ENCODE results near the gene NKAIN4.

Gene NKAIN4

DNA sequence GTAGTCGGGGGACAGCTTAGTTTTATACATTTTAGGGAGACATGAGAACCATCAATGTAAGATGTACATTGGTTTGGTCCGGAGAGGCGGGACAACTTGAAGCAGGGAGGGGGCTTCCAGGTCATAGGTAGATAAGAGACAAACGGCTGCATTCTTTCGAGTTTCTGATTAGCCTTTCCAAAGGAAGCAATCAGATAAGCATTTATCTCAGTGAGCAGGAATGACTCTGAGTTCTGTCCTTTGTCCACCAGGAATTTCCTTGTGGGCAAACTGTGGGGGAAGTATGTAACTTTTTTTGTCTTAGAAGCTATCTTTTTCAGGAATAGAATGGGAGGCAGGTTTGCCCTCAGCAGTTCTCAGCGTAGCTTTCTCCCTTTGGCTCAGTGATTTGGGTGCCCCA lies 39.7 kb downstream of the NKAIN4 start:
- no peaks in the 10 kb centered on the region for H3K27me3 ChIP-seq (ENCODE audit: insufficient read depth, low read length)
- peak overlapping the region; percentile 75; the same call in 1 of the 2 replicates for H3K9ac ChIP-seq (ENCODE audit: low read depth, low read length)
- H3K36me3 ChIP-seq (ENCODE audit: insufficient read depth, low read length) = peaks cover 52% of the 10 kb centered on the region
- H3K4me3 ChIP-seq (ENCODE audit: low read length) = peak overlapping the region; percentile 69
- H3K9me3 ChIP-seq (ENCODE audit: insufficient read depth, low read depth, low read length) = no peaks in the 10 kb centered on the region
- peak overlapping the region; percentile 62; the same call in 1 of the 2 replicates for H3K27ac ChIP-seq (ENCODE audit: low read depth, low read length)
- 86% methylated on average over 6 of the region's 6 CpGs for WGBS
- peaks cover 11% of the 10 kb centered on the region for H3K4me1 ChIP-seq (ENCODE audit: insufficient read depth, low read length)

- Histone ChIP-seq H3K36me3 (ENCODE audit: insufficient read depth, low read length) (peaks cover 69% of the 10 kb centered on the region), H3K27me3 (ENCODE audit: insufficient read depth, low read length) (no peaks in the 10 kb centered on the region), H3K9ac (ENCODE audit: low read depth, low read length) (no peak overlapping the region), H3K4me3 (ENCODE audit: low read length) (no peak overlapping the region), H3K27ac (ENCODE audit: low read depth, low read length) (no peak overlapping the region), H3K9me3 (ENCODE audit: insufficient read depth, low read depth, low read length) (no peaks in the 10 kb centered on the region), H3K4me1 (ENCODE audit: insufficient read depth, low read length) (peaks cover 11% of the 10 kb centered on the region)
- WGBS = 93% methylated on average over 5 of the region's 5 CpGs
Observed at GRCh38 chr20:63212792-63213191, 41.5 kb downstream of the NKAIN4 start.

DNA sequence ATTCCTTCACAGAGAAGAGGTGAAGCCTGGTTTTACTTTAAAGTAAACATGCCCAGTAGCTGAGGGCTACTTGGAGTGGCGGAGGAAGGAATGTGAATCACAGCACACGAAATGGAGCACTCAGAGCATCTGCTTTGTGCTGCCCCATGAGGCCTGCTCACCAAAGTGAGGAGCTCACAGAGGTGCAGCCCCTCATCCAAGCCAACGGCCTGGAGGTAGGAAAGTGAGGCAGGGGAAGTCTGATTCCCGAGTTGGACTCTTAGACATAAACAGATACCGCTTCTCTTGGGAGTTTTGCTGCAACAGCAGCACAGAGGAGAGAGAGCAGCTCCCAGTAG lies 41.9 kb downstream of the NKAIN4 start:
- no peak overlapping the region for H3K4me3 ChIP-seq (ENCODE audit: low read length)
- H3K4me1 ChIP-seq (ENCODE audit: insufficient read depth, low read length) = peaks cover 11% of the 10 kb centered on the region
- no peak overlapping the region for H3K9ac ChIP-seq (ENCODE audit: low read depth, low read length)
- H3K36me3 ChIP-seq (ENCODE audit: insufficient read depth, low read length) = peaks cover 73% of the 10 kb centered on the region
- no peak overlapping the region for H3K27ac ChIP-seq (ENCODE audit: low read depth, low read length)
- 88% methylated on average over 5 of the region's 5 CpGs for WGBS
- no peaks in the 10 kb centered on the region for H3K9me3 ChIP-seq (ENCODE audit: insufficient read depth, low read depth, low read length)
- no peaks in the 10 kb centered on the region for H3K27me3 ChIP-seq (ENCODE audit: insufficient read depth, low read length)

DNA sequence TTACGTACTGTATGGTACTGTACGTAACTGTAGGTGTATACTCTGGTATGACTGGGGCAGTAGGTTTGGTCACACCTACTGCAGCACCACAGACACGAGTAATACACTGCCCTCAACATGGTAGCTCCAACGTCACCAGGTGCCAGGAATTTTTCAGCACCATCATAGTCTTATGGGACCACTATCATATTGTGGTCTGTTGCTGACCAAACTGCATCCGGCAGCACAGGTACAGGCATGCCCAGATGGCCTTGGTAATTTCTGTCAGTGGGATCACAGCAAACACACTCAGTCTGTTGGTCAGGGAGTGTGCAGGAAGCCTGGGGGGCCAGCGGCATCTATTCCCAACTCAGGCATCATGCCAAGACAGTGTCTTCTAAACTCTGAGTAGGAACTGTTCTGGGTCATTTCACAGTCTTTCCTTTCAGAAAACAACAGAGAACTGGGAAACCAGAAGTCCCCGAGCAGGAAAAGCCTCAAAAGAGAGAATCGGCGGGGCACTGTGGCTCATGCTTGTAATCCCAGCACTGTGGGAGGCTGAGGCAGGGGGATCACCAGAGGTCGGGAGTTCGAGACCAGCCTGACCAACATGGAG lies 44.2 kb downstream of the NKAIN4 start:
- Histone ChIP-seq H3K27ac (ENCODE audit: low read depth, low read length) (no peak overlapping the region), H3K27me3 (ENCODE audit: insufficient read depth, low read length) (no peaks in the 10 kb centered on the region), H3K36me3 (ENCODE audit: insufficient read depth, low read length) (peaks cover 92% of the 10 kb centered on the region), H3K4me1 (ENCODE audit: insufficient read depth, low read length) (peaks cover 6% of the 10 kb centered on the region; the same call in 1 of the 2 replicates), H3K4me3 (ENCODE audit: low read length) (no peak overlapping the region), H3K9me3 (ENCODE audit: insufficient read depth, low read depth, low read length) (no peaks in the 10 kb centered on the region), H3K9ac (ENCODE audit: low read depth, low read length) (no peak overlapping the region)
- WGBS = 95% methylated on average over 11 of the region's 11 CpGs

GRCh38 chr20:63208346-63208909 lies 45.8 kb downstream of the NKAIN4 start:
- Histone ChIP-seq H3K4me1 (ENCODE audit: insufficient read depth, low read length) (no peaks in the 10 kb centered on the region), H3K9ac (ENCODE audit: low read depth, low read length) (no peak overlapping the region), H3K36me3 (ENCODE audit: insufficient read depth, low read length) (peaks cover 93% of the 10 kb centered on the region), H3K4me3 (ENCODE audit: low read length) (no peak overlapping the region), H3K27me3 (ENCODE audit: insufficient read depth, low read length) (no peaks in the 10 kb centered on the region), H3K9me3 (ENCODE audit: insufficient read depth, low read depth, low read length) (no peaks in the 10 kb centered on the region), H3K27ac (ENCODE audit: low read depth, low read length) (no peak overlapping the region)
- 91% methylated on average over 6 of the region's 6 CpGs for WGBS

DNA sequence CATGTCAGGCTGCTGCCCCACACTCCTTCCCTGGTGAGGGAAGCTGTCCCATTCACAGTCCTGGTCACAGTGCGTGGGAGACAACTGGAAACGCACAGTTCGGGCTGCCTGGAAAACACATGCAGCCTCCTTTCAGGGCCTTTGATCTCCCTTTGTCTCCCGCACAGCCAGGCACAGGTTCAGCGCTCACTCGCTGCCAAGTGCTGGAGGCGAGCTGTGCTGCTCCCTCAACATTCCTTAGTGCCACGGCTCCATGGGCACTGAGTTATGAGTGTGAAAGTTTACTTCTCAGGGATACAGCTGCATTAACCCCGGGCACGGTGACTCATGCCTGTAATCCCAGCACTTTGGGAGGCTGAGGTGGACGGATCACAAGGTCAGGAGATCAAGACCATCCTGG lies 47.4 kb downstream of the NKAIN4 start:
- Histone ChIP-seq H3K4me3 (ENCODE audit: low read length) (no peak overlapping the region), H3K9ac (ENCODE audit: low read depth, low read length) (no peak overlapping the region), H3K4me1 (ENCODE audit: insufficient read depth, low read length) (no peaks in the 10 kb centered on the region), H3K36me3 (ENCODE audit: insufficient read depth, low read length) (peaks cover 93% of the 10 kb centered on the region), H3K27ac (ENCODE audit: low read depth, low read length) (no peak overlapping the region), H3K27me3 (ENCODE audit: insufficient read depth, low read length) (no peaks in the 10 kb centered on the region), H3K9me3 (ENCODE audit: insufficient read depth, low read depth, low read length) (no peaks in the 10 kb centered on the region)
- WGBS = 96% methylated on average over 11 of the region's 11 CpGs

- Histone ChIP-seq H3K27me3 (ENCODE audit: insufficient read depth, low read length) (no peaks in the 10 kb centered on the region), H3K9me3 (ENCODE audit: insufficient read depth, low read depth, low read length) (no peaks in the 10 kb centered on the region), H3K27ac (ENCODE audit: low read depth, low read length) (no peak overlapping the region), H3K4me3 (ENCODE audit: low read length) (no peak overlapping the region), H3K36me3 (ENCODE audit: insufficient read depth, low read length) (peaks cover 93% of the 10 kb centered on the region), H3K9ac (ENCODE audit: low read depth, low read length) (no peak overlapping the region), H3K4me1 (ENCODE audit: insufficient read depth, low read length) (no peaks in the 10 kb centered on the region)
- 95% methylated on average over 10 of the region's 10 CpGs for WGBS
Observed at GRCh38 chr20:63205896-63206295, 48.4 kb downstream of the NKAIN4 start.

GRCh38 chr20:63204362-63204761 lies 49.9 kb downstream of the NKAIN4 start:
- Histone ChIP-seq H3K4me3 (ENCODE audit: low read length) (no peak overlapping the region), H3K27me3 (ENCODE audit: insufficient read depth, low read length) (no peaks in the 10 kb centered on the region), H3K4me1 (ENCODE audit: insufficient read depth, low read length) (no peaks in the 10 kb centered on the region), H3K9ac (ENCODE audit: low read depth, low read length) (no peak overlapping the region), H3K36me3 (ENCODE audit: insufficient read depth, low read length) (peaks cover 89% of the 10 kb centered on the region), H3K9me3 (ENCODE audit: insufficient read depth, low read depth, low read length) (no peaks in the 10 kb centered on the region), H3K27ac (ENCODE audit: low read depth, low read length) (no peak overlapping the region)
- WGBS = 94% methylated on average over 5 of the region's 5 CpGs

DNA sequence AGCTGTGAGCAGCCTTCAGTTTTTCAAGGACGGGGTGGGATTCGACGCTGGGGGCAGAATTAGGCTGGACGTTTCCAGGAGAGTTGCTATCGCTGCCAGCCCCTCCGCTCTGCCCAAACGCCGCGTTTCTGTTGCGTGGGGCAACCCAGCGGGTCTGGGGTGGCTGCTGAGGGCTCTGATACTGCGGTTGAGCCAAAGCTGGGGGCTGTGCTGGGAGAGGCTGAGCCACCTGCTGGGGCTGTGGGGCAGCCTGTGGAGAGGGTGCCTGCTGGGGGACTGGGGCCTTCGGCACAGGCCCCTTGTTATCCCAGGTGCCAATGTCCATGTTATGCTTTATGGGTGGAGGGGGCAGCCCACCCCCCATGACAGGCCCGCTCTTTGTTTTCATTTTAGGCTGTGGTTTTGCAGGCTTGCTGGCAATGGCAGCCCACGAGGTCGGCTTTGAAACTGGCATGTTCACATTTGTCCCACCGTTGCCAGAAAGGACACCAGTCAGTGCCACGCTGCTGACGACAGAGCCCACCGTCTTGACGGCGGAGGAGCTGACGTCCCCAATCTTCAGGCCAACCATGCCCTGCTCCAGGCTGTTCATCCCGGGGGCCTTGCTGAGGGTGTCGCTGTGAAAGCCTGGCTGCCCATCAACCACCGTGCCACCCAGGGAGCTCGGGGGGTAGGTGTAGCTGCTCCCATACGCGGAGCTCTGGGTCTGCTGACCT lies 51.3 kb downstream of the NKAIN4 start:
- Histone ChIP-seq H3K9me3 (ENCODE audit: insufficient read depth, low read depth, low read length) (no peaks in the 10 kb centered on the region), H3K4me1 (ENCODE audit: insufficient read depth, low read length) (no peaks in the 10 kb centered on the region), H3K27ac (ENCODE audit: low read depth, low read length) (no peak overlapping the region), H3K36me3 (ENCODE audit: insufficient read depth, low read length) (peaks cover 75% of the 10 kb centered on the region), H3K9ac (ENCODE audit: low read depth, low read length) (no peak overlapping the region), H3K27me3 (ENCODE audit: insufficient read depth, low read length) (no peaks in the 10 kb centered on the region), H3K4me3 (ENCODE audit: low read length) (no peak overlapping the region)
- 96% methylated on average over 29 of the region's 29 CpGs for WGBS

GRCh38 chr20:63202021-63202420 lies 52.2 kb downstream of the NKAIN4 start:
- H3K36me3 ChIP-seq (ENCODE audit: insufficient read depth, low read length) = peaks cover 66% of the 10 kb centered on the region
- 95% methylated on average over 17 of the region's 17 CpGs for WGBS

GRCh38 chr20:63198606-63199005 lies 55.7 kb downstream of the NKAIN4 start:
- 89% methylated on average over 7 of the region's 7 CpGs for WGBS
- Histone ChIP-seq H3K36me3 (ENCODE audit: insufficient read depth, low read length) (peaks cover 63% of the 10 kb centered on the region), H3K27me3 (ENCODE audit: insufficient read depth, low read length) (no peaks in the 10 kb centered on the region), H3K4me3 (ENCODE audit: low read length) (no peak overlapping the region), H3K9ac (ENCODE audit: low read depth, low read length) (no peak overlapping the region), H3K4me1 (ENCODE audit: insufficient read depth, low read length) (peaks cover 4% of the 10 kb centered on the region; the same call in 1 of the 2 replicates), H3K27ac (ENCODE audit: low read depth, low read length) (no peak overlapping the region), H3K9me3 (ENCODE audit: insufficient read depth, low read depth, low read length) (no peaks in the 10 kb centered on the region)

More at GRCh38 chr20:63202021-63202420, 52.2 kb downstream of the NKAIN4 start:
- Histone ChIP-seq H3K27ac (ENCODE audit: low read depth, low read length) (no peak overlapping the region), H3K27me3 (ENCODE audit: insufficient read depth, low read length) (no peaks in the 10 kb centered on the region), H3K9ac (ENCODE audit: low read depth, low read length) (no peak overlapping the region), H3K9me3 (ENCODE audit: insufficient read depth, low read depth, low read length) (no peaks in the 10 kb centered on the region), H3K4me1 (ENCODE audit: insufficient read depth, low read length) (no peaks in the 10 kb centered on the region), H3K4me3 (ENCODE audit: low read length) (no peak overlapping the region)

Measured in HUES64 (cell line).